ENCODE data around the gene CD1D. TPM values are rescaled to one million over a fixed set of nuclear protein-coding genes. Genes with fewer than 3 reads are reported as not detected.
"Not testable (repeated sequence)": the region's sequence is repeated elsewhere in the genome, so short reads cannot be mapped to it uniquely, and the experiment has no call there.

The CD1D gene
- total RNA-seq, 1 experiment from 2014 or later: 0.07 TPM

- in situ Hi-C loops (cut with HindIII; ENCODE audit: low pct_unique_long_range_greater_than_20kb, low sequenced_read_pairs): no loop called here
- no peak for DNase-seq (ENCODE audit: low read depth)
These were observed 17.4 kb upstream of the CD1D start for GRCh38 chr1:158163000-158163947.

DNA sequence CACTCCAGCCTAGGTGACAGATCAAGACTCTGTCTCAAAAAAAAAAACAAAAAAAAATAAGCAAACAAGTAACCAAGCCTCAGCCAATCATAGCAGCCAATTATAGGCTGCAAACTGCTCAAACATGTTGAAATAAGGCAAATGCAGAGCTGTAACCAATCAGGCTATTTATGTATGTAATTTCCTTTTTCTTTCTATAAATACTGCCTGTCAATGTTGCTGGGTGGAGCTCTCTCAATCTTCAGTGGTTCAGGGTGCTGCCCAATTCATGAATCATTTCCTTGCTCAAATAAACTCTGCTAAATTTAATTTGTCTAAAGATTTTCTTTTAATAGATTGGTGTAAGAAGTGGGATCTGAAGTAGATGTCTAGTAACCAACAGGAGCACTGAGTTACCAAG lies 11.6 kb upstream of the CD1D start:
- in situ Hi-C loops (cut with HindIII; ENCODE audit: low pct_unique_long_range_greater_than_20kb, low sequenced_read_pairs): no loop called here
- DNase-seq (ENCODE audit: low read depth): no peak

- in situ Hi-C loops (cut with HindIII; ENCODE audit: low pct_unique_long_range_greater_than_20kb, low sequenced_read_pairs): loop anchor here (10.0 kb wide), 1 partner anchor 899 kb away; the partner anchor contains the start of gene AIM2
- not testable (repeated sequence) for DNase-seq (ENCODE audit: low read depth)
These were observed 4.8 kb upstream of the CD1D start for GRCh38 chr1:158175915-158176314.

DNA sequence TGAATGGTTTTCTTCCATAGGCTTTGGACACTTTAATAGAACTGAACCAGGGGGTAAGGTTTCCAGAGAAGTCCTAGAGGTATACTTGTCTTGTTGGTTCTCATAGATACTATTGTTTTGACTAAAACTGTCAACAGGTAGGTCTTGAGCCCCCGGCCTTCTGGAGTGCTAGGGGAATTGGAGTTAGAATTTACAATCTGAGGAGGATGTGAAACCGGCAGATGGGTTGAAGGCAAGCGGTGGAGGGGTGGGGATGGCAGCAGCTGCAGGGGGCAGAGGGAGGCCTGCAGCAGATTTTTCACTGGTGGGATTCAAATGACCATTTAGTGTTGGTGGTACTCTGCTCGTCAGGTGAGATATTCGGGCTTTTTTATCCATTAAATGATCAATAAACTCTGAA lies 4.3 kb upstream of the CD1D start:
- in situ Hi-C loops (cut with HindIII; ENCODE audit: low pct_unique_long_range_greater_than_20kb, low sequenced_read_pairs): loop anchor here (10.0 kb wide), 1 partner anchor 898 kb away; the partner anchor contains the start of gene AIM2
- no peak for DNase-seq (ENCODE audit: low read depth)

DNA sequence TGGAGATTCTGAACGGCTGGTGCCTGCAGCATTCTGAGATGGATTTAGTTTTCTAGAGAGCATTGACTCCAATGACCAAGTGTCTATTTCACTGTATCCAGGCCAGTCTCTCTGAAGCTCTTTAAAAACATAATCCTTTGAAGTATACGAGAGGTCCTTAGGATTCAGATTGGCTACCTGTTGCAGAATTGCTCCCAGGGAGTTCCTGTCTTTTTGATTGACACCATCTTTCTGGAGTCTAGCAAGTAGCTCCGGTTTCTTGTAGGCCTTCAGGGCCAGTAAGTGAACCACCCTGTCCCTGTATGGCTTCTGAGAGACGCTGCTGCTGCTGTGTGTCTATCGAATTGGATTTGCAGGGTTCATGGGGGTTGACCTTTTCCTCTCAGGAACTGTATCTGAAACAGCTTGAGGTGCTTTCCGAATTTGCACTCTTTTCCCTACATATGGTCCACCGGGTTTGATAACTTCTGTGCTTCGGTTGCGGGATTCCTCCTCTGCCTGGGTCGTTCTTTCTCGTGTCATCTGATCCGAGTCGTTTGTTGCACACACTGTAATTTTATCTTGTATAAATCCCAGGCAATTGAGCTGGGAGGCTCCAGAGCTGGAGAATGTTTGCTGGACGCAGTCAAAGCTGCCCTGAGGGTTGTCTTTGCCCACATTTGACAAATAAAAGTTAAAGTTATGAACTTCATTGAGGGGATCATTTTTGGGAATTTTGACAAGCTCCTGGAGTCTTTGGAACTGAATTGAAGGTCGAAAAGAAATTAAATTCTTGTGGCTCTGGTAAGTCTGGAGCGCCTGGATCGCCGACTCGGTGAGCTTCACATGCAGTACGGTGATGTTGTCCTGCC lies 3.6 kb upstream of the CD1D start:
- in situ Hi-C loops (cut with HindIII; ENCODE audit: low pct_unique_long_range_greater_than_20kb, low sequenced_read_pairs): loop anchor here (10.0 kb wide), 1 partner anchor 898 kb away; the partner anchor contains the start of gene AIM2
- DNase-seq (ENCODE audit: low read depth): not testable (repeated sequence)

DNA sequence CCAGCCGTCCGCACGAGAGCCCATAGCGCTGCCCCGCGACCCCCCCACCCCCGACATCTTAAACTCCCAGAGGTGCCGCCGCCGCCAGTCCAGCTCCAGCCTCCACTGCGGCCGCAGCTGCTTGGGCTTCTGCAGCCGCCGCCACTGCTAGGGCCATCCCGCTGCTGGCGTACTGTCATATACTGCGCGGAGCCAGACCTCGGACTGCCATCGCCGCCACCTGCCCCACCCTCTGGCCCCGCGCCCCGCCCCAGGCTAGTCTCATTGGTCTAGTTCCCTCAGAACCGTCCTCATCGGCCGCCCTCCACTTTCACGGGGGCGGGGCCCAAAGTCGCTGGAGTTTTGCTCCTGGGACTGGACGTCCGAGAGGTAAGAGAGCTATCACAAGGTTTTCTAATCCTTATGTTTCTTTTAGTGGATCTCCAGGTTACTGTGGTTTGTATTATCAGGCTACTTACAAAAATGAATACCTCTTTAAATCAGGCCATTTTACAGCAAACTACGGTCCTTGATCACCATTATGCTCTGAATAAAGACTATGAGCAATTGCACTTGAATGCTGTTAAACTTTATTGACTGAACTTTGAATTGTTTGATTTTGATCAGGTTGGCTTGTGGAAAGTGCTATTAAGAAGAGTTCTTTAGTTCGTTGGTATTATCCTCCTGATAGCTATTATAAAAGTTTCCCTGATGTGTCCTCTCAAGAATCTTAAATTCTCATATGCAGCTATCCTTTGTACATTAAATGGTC lies 2.8 kb upstream of the CD1D start:
- peak; percentile 65 for DNase-seq (ENCODE audit: low read depth)
- in situ Hi-C loops (cut with HindIII; ENCODE audit: low pct_unique_long_range_greater_than_20kb, low sequenced_read_pairs): loop anchor here (10.0 kb wide), 1 partner anchor 897 kb away; the partner anchor contains the start of gene AIM2

GRCh38 chr1:158179301-158180041 lies 1.2 kb upstream of the CD1D start:
- no peak for DNase-seq (ENCODE audit: low read depth)
- in situ Hi-C loops (cut with HindIII; ENCODE audit: low pct_unique_long_range_greater_than_20kb, low sequenced_read_pairs): loop anchor here (10.0 kb wide), 1 partner anchor 895 kb away; the partner anchor contains the start of gene AIM2

DNA sequence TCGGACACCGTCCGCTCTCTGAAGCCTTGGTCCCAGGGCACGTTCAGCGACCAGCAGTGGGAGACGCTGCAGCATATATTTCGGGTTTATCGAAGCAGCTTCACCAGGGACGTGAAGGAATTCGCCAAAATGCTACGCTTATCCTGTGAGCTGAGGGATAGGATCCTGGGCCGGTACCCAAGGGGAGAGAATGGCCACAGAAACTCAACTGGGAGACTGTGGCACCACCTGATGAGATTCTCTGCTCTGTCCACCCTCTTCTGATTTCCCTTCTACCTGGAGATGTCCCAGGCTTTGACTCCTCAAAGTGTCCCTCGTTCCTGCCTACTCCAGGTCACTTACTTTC lies 855 bp downstream of the CD1D start:
- no peak for DNase-seq (ENCODE audit: low read depth)
- in situ Hi-C loops (cut with HindIII; ENCODE audit: low pct_unique_long_range_greater_than_20kb, low sequenced_read_pairs): no loop called here

GRCh38 chr1:158185770-158186169 lies 5.1 kb downstream of the CD1D start:
- in situ Hi-C loops (cut with HindIII; ENCODE audit: low pct_unique_long_range_greater_than_20kb, low sequenced_read_pairs): no loop called here

GRCh38 chr1:158186180-158186579 lies 5.5 kb downstream of the CD1D start:
- no peak for DNase-seq (ENCODE audit: low read depth)
- in situ Hi-C loops (cut with HindIII; ENCODE audit: low pct_unique_long_range_greater_than_20kb, low sequenced_read_pairs): no loop called here

More at GRCh38 chr1:158185770-158186169, 5.1 kb downstream of the CD1D start:
- no peak for DNase-seq (ENCODE audit: low read depth)

GRCh38 chr1:158188611-158189010 lies 7.9 kb downstream of the CD1D start:
- no peak for DNase-seq (ENCODE audit: low read depth)

GRCh38 chr1:158189624-158190023 lies 8.9 kb downstream of the CD1D start:
- in situ Hi-C loops (cut with HindIII; ENCODE audit: low pct_unique_long_range_greater_than_20kb, low sequenced_read_pairs): no loop called here
- no peak for DNase-seq (ENCODE audit: low read depth)

More at GRCh38 chr1:158188611-158189010, 7.9 kb downstream of the CD1D start:
- in situ Hi-C loops (cut with HindIII; ENCODE audit: low pct_unique_long_range_greater_than_20kb, low sequenced_read_pairs): no loop called here

- no peak for DNase-seq (ENCODE audit: low read depth)
- in situ Hi-C loops (cut with HindIII; ENCODE audit: low pct_unique_long_range_greater_than_20kb, low sequenced_read_pairs): no loop called here
These were observed 10.6 kb downstream of the CD1D start for GRCh38 chr1:158191299-158191698.

DNA sequence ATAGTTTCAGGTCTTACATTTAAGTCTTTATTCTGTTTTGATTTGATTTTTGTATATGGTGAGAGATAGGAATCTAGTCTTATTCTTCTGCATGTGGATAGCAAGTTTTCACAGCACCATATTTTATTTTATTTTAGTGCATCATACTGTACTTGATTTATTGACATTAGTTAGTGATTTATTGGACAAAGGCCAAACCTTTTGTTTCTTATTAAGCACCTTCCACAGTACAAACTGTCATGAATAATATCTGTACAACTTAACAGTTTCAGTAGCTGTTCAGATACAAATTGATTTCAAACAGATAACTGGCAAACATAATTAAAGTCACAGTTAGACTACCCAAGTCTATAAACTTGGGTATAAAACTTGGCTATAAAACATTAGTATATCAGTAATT lies 15.8 kb downstream of the CD1D start:
- no peak for DNase-seq (ENCODE audit: low read depth)
- in situ Hi-C loops (cut with HindIII; ENCODE audit: low pct_unique_long_range_greater_than_20kb, low sequenced_read_pairs): no loop called here

DNA sequence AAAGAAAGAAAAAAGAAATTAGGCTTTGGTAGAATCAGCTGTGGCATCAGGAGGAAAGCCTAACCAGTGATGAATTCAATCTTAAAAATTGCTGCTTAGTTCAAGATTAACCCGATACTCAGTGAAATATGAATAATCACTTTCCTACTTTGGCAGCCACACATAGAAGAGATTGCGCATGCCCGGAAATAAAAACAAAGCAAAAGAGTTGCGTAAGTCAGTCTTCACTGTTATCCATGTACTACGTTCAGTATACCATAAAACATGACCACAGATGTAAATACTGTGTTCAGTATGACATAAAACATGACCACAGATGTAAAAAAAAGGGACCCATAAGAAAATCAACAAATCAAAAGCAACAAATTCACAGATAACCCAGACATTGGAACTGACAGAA lies 19.2 kb downstream of the CD1D start:
- in situ Hi-C loops (cut with HindIII; ENCODE audit: low pct_unique_long_range_greater_than_20kb, low sequenced_read_pairs): no loop called here

DNA sequence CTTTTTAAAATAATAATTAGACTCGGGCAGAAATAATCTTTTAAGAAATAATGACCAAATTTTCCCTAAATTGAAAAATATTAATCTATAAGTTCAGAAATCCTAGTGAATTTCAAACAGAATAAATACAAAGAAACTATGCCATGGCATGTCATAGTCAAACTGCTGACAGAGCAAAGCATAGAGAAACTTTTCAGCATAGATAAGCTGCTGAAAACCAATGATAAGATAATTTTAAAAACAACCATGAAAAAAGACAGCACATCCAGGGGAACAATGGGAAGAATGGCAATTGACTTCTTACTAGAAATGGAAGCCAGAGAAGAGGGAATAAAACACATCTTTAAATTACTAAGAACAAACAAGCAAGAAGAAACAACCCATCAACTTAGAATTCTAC lies 19.8 kb downstream of the CD1D start:
- in situ Hi-C loops (cut with HindIII; ENCODE audit: low pct_unique_long_range_greater_than_20kb, low sequenced_read_pairs): no loop called here

More for the DNA sequence above, 19.2 kb downstream of the CD1D start:
- no peak for DNase-seq (ENCODE audit: low read depth)

DNA sequence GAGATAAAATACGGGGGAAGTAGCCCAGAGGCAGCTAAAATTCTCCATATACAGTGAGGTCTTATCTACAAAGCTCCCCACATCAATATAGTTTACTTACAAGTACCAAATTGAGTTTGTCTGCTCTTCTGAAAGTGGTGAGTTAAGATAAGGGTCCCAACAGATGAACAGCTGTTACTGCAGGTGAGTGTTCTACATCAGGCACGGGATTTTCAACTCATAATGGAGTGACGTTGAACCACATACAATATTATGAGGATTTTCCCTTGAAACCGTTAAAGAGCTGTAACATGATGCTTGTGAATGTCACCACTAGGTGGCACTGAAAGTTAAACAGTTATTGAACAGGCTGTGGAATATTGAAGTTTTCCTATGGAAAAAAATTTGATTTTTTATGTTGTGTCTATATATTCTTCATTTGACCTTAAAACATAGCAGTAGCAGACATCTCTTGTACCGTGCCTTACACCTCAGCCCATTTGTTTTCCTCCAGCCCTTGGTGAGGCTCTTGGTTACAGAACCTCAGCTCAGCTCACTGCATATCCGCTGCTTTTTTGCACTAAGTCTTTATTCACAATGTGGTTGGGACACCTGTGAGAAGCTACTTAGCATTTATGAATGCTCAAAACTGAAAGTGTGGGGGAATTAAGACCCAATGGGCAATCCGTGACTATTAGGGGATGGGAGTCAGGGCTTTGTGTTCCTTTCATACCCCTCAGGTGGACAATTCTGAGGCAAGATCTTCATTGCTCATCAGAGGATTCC lies 23.2 kb downstream of the CD1D start:
- DNase-seq (ENCODE audit: low read depth): peak; percentile 44
- in situ Hi-C loops (cut with HindIII; ENCODE audit: low pct_unique_long_range_greater_than_20kb, low sequenced_read_pairs): no loop called here

More for the DNA sequence above, 19.8 kb downstream of the CD1D start:
- no peak for DNase-seq (ENCODE audit: low read depth)

Measured in Caki2 (cell line).